ENCODE results near the gene OSBPL7. TPM values are rescaled to one million over a fixed set of nuclear protein-coding genes. Genes with fewer than 3 reads are reported as not detected.

The OSBPL7 gene
- total RNA-seq, 1 donor from 2014 or later: 4.4 TPM

DNA sequence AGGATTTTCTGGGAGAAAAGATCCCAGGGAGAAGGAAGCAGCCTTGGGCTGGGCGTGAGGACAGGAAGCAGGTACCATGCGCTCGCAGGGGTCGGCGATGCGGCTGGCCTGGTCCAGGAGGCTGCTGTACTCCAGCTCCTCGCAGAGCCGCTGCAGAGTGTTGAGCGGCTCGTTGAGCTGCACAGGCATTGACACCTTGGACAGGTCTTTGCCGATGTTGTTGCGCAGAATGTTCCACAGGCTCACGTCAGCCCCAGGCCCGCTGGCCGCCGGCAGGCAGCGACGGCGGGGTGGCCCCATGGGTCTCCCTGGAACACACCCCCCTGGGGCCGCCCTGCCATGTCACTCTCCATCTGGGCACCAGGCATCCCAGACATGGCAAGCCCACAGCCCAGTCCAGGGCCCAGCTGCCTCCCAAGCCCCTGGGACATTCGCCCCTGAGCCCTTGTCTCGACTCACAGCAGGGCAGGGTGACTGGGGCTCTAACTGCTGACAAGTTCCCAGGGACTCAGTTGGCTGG, 8.0 kb downstream of the OSBPL7 start:
- peaks cover 80% of the 10 kb centered on the region for H3K36me3 ChIP-seq
- intact Hi-C loops (cut with micrococcal nuclease): no loop called here
- no peaks in the 10 kb centered on the region for H3K4me1 ChIP-seq
- no peaks in the 10 kb centered on the region for H3K9me3 ChIP-seq (replicated peaks)
- H3K27ac ChIP-seq (replicated peaks): no peak overlapping the region
- no peak overlapping the region for H3K4me3 ChIP-seq
- DNase-seq: no peak
- no peaks in the 10 kb centered on the region for H3K27me3 ChIP-seq (ENCODE audit: low read depth)
- TF ChIP-seq, protein P1, sequence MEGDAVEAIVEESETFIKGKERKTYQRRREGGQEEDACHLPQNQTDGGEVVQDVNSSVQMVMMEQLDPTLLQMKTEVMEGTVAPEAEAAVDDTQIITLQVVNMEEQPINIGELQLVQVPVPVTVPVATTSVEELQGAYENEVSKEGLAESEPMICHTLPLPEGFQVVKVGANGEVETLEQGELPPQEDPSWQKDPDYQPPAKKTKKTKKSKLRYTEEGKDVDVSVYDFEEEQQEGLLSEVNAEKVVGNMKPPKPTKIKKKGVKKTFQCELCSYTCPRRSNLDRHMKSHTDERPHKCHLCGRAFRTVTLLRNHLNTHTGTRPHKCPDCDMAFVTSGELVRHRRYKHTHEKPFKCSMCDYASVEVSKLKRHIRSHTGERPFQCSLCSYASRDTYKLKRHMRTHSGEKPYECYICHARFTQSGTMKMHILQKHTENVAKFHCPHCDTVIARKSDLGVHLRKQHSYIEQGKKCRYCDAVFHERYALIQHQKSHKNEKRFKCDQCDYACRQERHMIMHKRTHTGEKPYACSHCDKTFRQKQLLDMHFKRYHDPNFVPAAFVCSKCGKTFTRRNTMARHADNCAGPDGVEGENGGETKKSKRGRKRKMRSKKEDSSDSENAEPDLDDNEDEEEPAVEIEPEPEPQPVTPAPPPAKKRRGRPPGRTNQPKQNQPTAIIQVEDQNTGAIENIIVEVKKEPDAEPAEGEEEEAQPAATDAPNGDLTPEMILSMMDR (IDR thresholded peaks at IDR 0.05; ENCODE audit: borderline replicate concordance): no peak

DNA sequence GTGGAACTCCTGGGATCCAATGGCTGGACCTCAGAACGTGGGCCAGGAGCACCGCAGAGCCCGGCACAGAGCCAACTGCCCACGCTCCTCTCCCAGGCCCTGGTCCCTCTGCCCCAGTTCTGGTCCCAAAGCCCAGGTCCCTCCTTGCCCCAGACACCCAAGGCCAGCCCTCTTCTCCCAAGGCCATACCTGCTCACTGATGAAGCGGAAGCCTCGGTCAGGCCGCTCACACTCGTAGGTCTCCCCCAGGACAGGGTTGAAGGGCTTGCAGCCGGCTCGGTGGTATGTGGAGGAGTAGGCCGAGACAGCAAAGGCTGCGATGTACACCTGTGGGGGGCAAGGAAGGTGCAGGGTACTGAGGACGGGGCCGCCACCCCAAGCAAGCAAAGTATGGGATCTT, 8.5 kb downstream of the OSBPL7 start:
- no peaks in the 10 kb centered on the region for H3K4me1 ChIP-seq
- no peak overlapping the region for H3K27ac ChIP-seq (replicated peaks)
- DNase-seq: no peak
- intact Hi-C loops (cut with micrococcal nuclease): no loop called here
- H3K9me3 ChIP-seq (replicated peaks): no peaks in the 10 kb centered on the region
- H3K36me3 ChIP-seq: peaks cover 80% of the 10 kb centered on the region
- TF ChIP-seq, protein P1 (IDR thresholded peaks at IDR 0.05; ENCODE audit: borderline replicate concordance): no peak
- H3K4me3 ChIP-seq: no peak overlapping the region
- H3K27me3 ChIP-seq (ENCODE audit: low read depth): no peaks in the 10 kb centered on the region

DNA sequence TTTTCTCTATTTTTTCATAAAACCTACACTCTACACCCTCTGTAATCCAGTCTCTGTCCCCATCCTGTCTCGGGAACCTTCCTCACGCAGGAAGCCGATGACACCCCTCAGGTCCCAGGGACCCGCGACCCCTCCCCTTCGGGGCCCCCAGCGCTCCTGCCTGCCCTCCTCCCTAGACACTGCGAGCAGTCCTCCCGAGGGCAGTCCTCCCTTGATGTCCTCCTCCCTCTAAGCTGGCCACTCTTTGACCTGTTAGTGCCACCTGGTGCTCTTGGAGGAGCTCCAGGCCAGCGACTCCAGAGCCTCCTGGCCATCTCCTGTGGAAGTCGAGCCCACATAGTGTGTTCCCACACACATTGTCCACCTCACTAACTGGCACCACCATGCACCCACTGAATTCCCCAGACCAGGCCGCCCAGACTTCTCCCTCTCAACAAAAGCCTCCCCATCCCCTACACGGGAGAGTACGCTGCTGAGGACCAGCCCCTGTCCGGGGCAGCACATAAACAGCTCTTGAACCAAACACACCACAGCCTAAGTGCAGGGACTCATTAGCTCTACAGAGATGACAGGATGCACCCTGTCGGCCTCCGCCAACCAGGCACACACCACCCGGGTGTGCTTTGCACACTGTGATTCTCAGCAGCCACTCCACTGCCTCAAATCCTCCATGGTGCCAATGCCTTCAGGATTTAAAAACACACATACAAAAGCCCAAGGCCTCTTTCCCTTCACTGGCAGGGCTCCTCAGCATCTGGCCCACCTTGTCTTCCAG, 9.3 kb downstream of the OSBPL7 start:
- H3K9me3 ChIP-seq (replicated peaks): no peaks in the 10 kb centered on the region
- H3K4me3 ChIP-seq: no peak overlapping the region
- no peak for DNase-seq
- TF ChIP-seq, protein P1 (IDR thresholded peaks at IDR 0.05; ENCODE audit: borderline replicate concordance): no peak
- H3K27ac ChIP-seq (replicated peaks): no peak overlapping the region
- no peaks in the 10 kb centered on the region for H3K27me3 ChIP-seq (ENCODE audit: low read depth)
- peaks cover 79% of the 10 kb centered on the region for H3K36me3 ChIP-seq
- H3K4me1 ChIP-seq: no peaks in the 10 kb centered on the region
- intact Hi-C loops (cut with micrococcal nuclease): no loop called here

DNA sequence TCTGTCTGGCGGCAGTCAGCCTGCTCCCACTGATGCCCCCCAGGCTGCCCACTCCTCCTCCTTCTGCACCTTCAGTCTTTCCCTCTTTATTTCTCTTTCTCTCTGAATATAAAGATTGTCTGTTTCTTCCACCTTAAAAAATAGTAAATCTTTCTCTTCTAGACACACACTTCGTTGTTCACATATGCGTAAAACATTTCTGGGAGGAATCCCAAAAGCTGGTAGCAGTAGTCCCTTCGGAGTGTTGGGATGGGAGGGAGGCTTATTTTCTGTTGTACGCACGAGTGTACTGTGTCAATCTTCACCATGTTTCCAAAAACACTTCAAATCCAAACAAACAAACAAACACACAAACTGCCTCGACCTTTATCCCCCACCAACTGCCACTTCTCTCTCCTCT, 9.9 kb downstream of the OSBPL7 start:
- no peaks in the 10 kb centered on the region for H3K27me3 ChIP-seq (ENCODE audit: low read depth)
- H3K36me3 ChIP-seq: peaks cover 76% of the 10 kb centered on the region
- no peaks in the 10 kb centered on the region for H3K9me3 ChIP-seq (replicated peaks)
- no peaks in the 10 kb centered on the region for H3K4me1 ChIP-seq
- TF ChIP-seq, protein P1 (IDR thresholded peaks at IDR 0.05; ENCODE audit: borderline replicate concordance): no peak
- no peak overlapping the region for H3K27ac ChIP-seq (replicated peaks)
- no peak for DNase-seq
- H3K4me3 ChIP-seq: no peak overlapping the region
- intact Hi-C loops (cut with micrococcal nuclease): no loop called here

DNA sequence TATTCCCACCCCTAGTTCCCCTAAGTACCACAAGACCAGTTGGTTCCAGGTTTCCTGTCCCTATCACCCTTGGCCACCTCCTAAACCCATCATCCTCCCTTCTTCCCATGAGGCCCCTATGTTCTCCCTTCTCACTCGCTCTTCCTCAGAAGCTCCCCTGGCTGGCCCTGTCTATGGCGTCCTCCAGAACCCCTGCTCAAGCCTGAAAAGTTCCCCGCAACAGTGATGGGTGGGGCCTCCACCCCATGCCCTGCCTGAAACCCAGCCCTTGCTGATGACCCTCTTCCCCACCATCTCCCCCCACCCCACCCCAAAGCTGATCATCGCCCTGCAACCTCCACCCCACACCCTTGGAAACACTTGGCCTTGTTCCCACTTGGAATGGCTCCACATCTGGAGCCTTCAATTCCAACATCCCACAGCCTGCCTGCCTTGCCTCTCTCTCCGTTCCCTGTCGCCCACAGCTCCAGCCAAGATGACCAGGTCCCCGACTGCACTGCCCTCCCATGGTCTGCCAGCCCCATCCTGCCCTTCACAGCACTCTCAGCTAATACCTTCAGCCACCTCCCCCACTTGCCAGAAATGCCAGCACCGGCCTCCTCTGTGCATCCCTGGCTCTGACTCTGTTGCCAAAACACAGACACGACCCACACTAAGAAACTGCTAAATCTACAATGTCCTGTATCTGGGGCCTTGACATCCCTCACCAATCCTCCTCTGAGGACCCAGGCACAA, 10.5 kb downstream of the OSBPL7 start:
- TF ChIP-seq, protein P1 (IDR thresholded peaks at IDR 0.05; ENCODE audit: borderline replicate concordance): no peak
- intact Hi-C loops (cut with micrococcal nuclease): no loop called here
- H3K36me3 ChIP-seq: peaks cover 69% of the 10 kb centered on the region
- no peaks in the 10 kb centered on the region for H3K9me3 ChIP-seq (replicated peaks)
- no peaks in the 10 kb centered on the region for H3K27me3 ChIP-seq (ENCODE audit: low read depth)
- peaks cover 2% of the 10 kb centered on the region for H3K4me1 ChIP-seq
- no peak for DNase-seq
- no peak overlapping the region for H3K4me3 ChIP-seq
- H3K27ac ChIP-seq (replicated peaks): no peak overlapping the region
